HG02759 (cell line): ENCODE measurements around the gene ISYNA1.

Experiments used
- ATAC-seq: cut with Tn5 transposase; IDR thresholded peaks from one replicate; pipeline ENCODE4 v1.9.1; 2021; ENCODE audit warnings: mild to moderate bottlenecking, moderate library complexity; ENCODE audit not compliant: unreplicated experiment

ISYNA1 gene

GRCh38 chr19:18437491-18438330 lies at the start of gene ISYNA1:
Gene ISYNA1 (minus strand): TSS chr19:18438133. CDS start chr19:18437979, 154 bp downstream.
- ATAC-seq: peak; percentile 14

GRCh38 chr19:18486746-18487145 lies 48.8 kb upstream of the ISYNA1 start:
- no peak for ATAC-seq

GRCh38 chr19:18484992-18485391 lies 47.1 kb upstream of the ISYNA1 start:
- no peak for ATAC-seq

GRCh38 chr19:18483119-18483890 lies 45.4 kb upstream of the ISYNA1 start:
- no peak for ATAC-seq

- no peak for ATAC-seq
Observed at GRCh38 chr19:18481505-18482222, 43.7 kb upstream of the ISYNA1 start.

GRCh38 chr19:18480006-18480691 lies 42.2 kb upstream of the ISYNA1 start:
- ATAC-seq: no peak

- peak; percentile 85 for ATAC-seq
Observed at GRCh38 chr19:18478545-18479311, 40.8 kb upstream of the ISYNA1 start.

GRCh38 chr19:18477974-18478373 lies 40.0 kb upstream of the ISYNA1 start:
- ATAC-seq: no peak

GRCh38 chr19:18477042-18477779 lies 39.3 kb upstream of the ISYNA1 start:
- ATAC-seq: no peak

GRCh38 chr19:18476507-18477041 lies 38.6 kb upstream of the ISYNA1 start:
- ATAC-seq: no peak

- no peak for ATAC-seq
Observed at GRCh38 chr19:18475762-18476331, 37.9 kb upstream of the ISYNA1 start.

- no peak for ATAC-seq
Observed at GRCh38 chr19:18475004-18475453, 37.1 kb upstream of the ISYNA1 start.

- no peak for ATAC-seq
Observed at GRCh38 chr19:18474366-18474887, 36.5 kb upstream of the ISYNA1 start.

- ATAC-seq: no peak
Observed at GRCh38 chr19:18473706-18474087, 35.8 kb upstream of the ISYNA1 start.

- no peak for ATAC-seq
Observed at GRCh38 chr19:18473003-18473705, 35.2 kb upstream of the ISYNA1 start.

GRCh38 chr19:18470787-18471186 lies 32.9 kb upstream of the ISYNA1 start:
- ATAC-seq: no peak

GRCh38 chr19:18469069-18469846 lies 31.3 kb upstream of the ISYNA1 start:
- no peak for ATAC-seq
